Hypothalamus (tissue), 51 donors: ENCODE measurements around the gene CPB1.
A peak's percentile ranks its signal among the peaks of the same experiment; 100 is the strongest.

Experiments
- DNase-seq, 51 donors: peaks; one replicate each; lab custom pipeline; 2025; lab: John Stamatoyannopoulos, UW

The CPB1 gene

GRCh38 chr3:148828136-148828690 is 602 bp downstream of the CPB1 start:
- DNase-seq: no peak

GRCh38 chr3:148829926-148830325 is 2.3 kb downstream of the CPB1 start:
- no peak for DNase-seq

- no peak for DNase-seq
Measured at GRCh38 chr3:148833223-148833622, 5.6 kb downstream of the CPB1 start.

GRCh38 chr3:148839805-148840204 is 12.2 kb downstream of the CPB1 start:
- no peak for DNase-seq

DNA sequence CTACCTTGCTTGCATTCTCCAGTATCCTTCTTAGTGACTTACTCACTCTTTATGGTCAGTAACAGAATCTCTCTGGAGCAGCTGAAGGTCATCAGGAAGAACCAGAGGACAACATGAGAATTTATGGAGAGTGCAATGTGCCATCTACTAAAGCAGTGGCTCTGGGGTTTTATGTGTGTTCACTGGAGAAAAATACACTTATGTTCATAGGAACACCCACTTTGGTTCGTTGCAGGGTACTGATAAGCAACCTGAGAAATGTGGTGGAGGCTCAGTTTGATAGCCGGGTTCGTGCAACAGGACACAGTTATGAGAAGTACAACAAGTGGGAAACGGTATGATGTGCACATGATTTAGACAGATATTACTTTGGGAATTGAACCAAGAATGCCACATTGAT is 12.8 kb downstream of the CPB1 start:
- DNase-seq: no peak

GRCh38 chr3:148845756-148846395 is 18.3 kb downstream of the CPB1 start:
- no peak for DNase-seq

DNA sequence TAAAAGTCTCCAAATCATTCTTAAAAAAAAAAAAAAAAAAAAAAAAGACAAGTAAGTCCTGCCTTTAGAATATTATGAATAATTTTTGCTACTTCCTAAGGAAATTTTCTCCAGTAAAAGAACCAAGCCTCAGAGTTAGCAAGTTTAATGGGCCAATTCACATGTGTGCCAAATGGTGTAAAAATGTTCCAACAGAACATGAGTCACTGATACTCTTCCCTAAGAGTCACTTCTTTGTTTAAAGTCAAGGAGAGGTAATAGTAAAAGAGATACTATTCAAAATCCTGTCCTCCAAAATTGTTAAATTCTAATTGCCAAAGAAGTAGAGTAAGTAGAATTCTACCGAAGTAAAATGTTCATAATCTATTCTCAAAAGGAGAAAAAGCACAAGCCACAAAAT is 19.7 kb downstream of the CPB1 start:
- no peak for DNase-seq

DNA sequence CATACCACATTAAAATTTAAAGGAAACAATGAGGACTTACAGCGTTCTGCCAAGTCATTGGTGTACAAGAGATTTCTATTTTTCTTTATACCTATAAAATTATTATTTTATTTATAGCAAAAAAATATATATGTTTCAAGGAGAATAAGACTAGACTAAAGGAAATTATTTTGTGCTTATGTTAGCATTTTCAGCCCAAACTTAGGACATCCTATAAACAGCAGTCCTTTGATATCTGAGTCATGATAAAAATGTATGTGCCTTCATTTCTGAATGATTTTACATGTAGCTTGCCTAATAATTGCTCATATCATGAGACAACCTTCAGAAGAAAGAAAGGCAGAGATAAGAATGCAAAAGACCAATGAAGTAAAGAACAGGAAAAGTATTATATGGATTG is 20.8 kb downstream of the CPB1 start:
- no peak for DNase-seq

- no peak for DNase-seq
Measured at GRCh38 chr3:148852271-148852992, 24.8 kb downstream of the CPB1 start.

DNA sequence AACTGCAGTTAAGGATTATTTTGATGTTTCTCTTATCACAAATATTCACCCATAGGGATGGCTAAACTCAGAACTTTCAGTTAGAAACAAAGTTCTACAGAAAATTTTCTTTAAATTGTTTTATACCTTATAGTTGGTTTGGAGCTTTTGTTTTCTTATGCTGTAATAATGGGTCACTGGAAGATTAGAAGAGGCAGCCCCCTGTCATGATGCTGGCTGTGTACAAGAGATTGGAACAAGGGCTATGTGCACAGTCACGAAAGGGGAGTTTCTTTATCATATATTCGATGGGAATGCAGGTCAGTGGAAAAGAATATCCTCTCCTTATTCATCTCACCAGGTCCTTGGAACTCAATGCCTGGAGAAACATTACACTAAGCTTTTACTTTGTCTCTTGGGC is 25.5 kb downstream of the CPB1 start:
- no peak for DNase-seq

DNA sequence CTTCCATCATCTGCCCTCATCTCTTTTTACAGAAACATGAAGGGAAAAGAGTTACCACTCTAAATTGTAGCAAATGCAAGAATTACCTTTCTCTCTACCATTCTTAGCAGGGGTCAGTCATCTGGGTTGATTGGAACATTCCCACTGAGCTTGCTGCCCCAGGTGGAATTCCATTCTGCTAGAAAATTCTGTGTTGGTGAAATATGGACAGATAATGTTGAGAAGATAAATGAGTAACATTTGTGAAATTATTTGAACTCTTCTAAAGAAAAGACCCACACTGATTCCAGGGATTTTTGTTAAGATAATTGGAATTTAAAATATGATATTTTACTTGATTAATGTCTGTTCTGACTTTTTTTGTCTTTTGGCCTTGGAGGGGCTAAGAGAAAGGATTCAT is 26.4 kb downstream of the CPB1 start:
- no peak for DNase-seq

DNA sequence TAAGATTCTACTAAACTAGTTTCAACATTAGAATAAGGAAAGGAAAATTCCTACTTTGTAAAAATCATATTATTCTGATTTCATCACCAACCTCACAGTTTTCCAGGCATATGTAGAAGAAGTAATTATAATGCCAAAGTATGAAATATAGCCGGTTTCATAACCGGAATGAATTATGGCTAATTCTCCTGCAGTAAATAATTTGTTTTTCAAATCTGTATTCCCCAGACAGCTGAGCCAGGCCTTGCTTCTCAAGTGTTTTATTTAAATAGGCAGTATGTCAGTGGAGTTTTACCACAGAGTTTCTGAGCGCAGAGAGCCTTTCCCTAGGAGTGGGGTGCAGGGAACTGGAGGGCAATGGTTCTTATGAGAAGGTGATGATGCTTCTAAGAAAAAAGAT is 28.8 kb downstream of the CPB1 start:
- DNase-seq: no peak

GRCh38 chr3:148857316-148857715 is 29.7 kb downstream of the CPB1 start:
- no peak for DNase-seq

DNA sequence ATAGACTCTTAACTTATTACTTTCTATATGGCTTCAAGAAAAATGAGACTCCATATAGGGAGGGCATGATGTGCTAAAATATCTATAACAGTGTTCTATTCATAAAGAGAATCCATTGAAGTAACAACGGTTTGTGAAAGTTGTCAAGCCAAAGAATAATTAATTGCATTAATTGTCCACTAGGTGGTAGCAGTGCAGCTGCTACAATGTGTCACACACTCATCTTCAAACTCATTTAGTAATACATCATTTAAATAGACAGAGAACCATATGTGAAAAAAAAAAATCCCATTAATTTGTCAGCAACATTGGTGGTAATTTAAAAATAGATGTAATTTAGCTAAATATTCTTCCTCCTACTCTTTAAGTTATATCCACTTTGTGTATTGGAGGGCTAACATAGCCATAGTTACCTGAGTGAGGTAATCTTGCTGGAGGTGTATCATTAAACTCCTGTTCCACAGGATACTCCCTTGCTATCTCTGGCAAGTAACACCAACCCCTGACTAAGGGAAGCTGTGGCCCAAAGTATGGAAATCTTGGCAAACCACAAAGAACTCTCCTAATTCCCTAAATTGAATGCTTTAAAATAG is 33.8 kb downstream of the CPB1 start:
- peak in 1 of 51 donors; percentile 17 for DNase-seq

DNA sequence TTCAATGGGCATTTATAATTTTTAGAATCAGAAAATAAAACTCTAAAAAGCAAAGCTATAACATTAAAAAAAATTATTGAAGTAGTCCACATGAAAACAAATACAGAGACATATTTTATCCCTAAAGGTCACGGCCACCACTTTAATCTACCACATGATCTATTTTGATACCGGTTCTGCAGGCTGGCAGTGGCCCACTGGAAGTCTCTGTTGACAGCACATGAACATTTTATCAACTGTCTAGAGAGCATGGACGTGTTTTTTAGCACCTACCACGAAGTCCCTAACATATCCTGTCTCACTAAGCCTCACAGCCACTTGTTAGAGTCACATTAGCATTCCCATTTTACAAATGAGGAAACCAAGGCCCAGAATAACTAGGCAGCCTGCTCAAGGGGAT is 35.7 kb downstream of the CPB1 start:
- no peak for DNase-seq

GRCh38 chr3:148863814-148864213 is 36.2 kb downstream of the CPB1 start:
- DNase-seq: no peak

DNA sequence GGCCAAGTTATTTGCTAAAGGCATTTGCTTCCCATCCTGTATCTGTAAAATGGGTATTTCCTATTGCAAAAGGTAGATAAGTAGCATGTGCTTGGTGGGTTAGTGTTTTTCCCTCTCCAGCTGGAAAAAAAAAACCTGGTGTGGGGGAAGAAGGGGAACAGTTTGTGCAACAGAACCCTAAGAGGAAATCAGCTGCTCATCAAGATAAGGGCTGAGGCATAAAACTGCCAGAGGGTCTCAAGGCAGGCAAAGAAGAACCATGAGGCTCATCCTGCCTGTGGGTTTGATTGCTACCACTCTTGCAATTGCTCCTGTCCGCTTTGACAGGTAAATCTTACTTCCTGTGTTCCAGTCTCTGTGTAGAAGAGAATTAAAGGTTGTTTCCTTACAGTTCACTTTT is 37.4 kb downstream of the CPB1 start, which contains the start of gene CPA3:
Gene CPA3, plus strand, starts transcription at position 248 of the 400 bp plus-strand sequence. Its CDS starts 12 bp downstream, at position 260.
- DNase-seq: no peak

DNA sequence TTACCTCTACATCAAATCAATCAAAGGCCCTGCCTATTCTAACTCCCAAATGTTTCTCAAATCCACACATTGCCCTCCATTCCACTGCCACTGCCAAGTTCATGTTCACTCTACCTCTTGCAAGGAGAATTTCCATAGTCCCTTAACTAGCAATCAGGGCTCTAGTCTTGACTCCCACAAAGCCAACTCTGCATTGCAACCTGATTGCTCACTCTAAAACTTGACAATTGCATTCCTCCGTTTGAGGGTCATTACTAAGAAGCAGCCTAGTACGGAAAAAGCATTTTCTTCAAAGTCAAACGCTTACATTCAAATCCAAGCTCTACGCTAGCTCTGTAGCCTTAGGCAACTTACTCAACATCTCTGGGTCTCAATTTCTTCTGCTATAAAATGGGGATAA is 38.6 kb downstream of the CPB1 start:
- no peak for DNase-seq

DNA sequence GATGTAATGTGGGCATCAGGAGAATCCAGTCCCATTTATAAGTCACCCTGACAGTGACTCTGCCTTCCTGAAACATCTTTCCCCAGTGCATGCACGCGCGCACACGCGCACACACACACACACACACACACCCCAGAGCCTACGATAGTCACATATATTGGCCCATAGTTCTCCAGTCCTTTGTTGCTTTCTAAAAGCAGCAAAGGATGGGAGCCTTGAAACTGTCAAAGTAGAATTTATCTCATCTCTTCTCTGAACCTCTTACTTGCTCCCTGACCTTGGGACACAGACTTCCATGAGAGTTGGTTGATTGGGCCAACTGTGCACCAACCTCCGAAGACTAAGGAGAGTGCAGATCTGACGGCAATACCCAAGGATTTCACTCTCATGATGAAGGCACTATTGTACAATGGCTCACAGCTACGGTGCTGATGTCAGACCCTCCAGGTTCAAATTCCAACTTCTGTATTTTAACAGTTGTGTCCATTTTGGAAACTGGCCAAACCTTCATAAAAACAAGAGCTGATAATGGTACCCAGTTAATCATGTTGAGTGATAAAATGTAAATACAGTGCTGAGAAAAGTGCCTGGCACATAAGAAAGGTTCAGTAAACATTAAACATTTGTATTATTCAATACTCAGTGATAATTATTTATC is 45.8 kb downstream of the CPB1 start:
- DNase-seq: no peak

GRCh38 chr3:148873977-148874376 is 46.4 kb downstream of the CPB1 start:
- DNase-seq: no peak

GRCh38 chr3:148878095-148878494 is 50.5 kb downstream of the CPB1 start:
- DNase-seq: no peak
